HCT116 (cell line): Measurements from ENCODE around the gene IFRD2.

Source experiments
- ELF1 ChIP-seq: IDR thresholded peaks from 2 replicates; pipeline ENCODE4 v1.6.1; 2012; ENCODE audit warnings: low read depth, borderline replicate concordance
- JUND ChIP-seq: IDR thresholded peaks from 2 replicates; pipeline ENCODE4 v1.6.1; 2012
- POLR2A ChIP-seq: IDR thresholded peaks from 2 replicates; pipeline ENCODE4 v1.7.0; 2011; ENCODE audit warnings: borderline replicate concordance; ENCODE audit not compliant: insufficient read depth, insufficient read length; ENCODE audit errors: extremely low read depth
- POLR2AphosphoS5 ChIP-seq: IDR thresholded peaks from 2 replicates; pipeline ENCODE4 v1.6.1; 2011; ENCODE audit warnings: mild to moderate bottlenecking, low read depth, low read length, moderate library complexity
- RAD21 ChIP-seq: IDR thresholded peaks from 2 replicates; pipeline ENCODE4 v1.6.1; 2012; ENCODE audit warnings: low read depth, mild to moderate bottlenecking
- SP1 ChIP-seq: IDR thresholded peaks from 2 replicates; pipeline ENCODE4 v1.6.1; 2012; ENCODE audit warnings: low read depth
- SRF ChIP-seq: IDR thresholded peaks from 2 replicates; pipeline ENCODE4 v1.6.1; 2012; ENCODE audit warnings: low read depth
- TF ChIP-seq, protein P1 (sequence below), 3 experiments: fragments of 200-600 bp in 1 of 3; sonication (generic) in 1 of 3; IDR thresholded peaks in 2 of 3; conservative IDR thresholded peaks in 1 of 3; 2 replicates each; pipeline ENCODE4 v1.5.1; 2012 to 2017; ENCODE audit warnings: low read depth in 2 of 3, low read length in 2 of 3, antibody characterized with exemption in 1 of 3, borderline replicate concordance in 1 of 3, control low read depth in 1 of 3, mild to moderate bottlenecking in 1 of 3, mixed read lengths in 1 of 3, mixed run types in 1 of 3, moderate library complexity in 1 of 3; ENCODE audit not compliant: insufficient read depth in 1 of 3
- TF ChIP-seq, protein P2 (sequence below): IDR thresholded peaks from 2 replicates; pipeline ENCODE4 v1.6.1; 2012
- TF ChIP-seq, protein P3 (sequence below): IDR thresholded peaks from 2 replicates; pipeline ENCODE4 v1.6.1; 2012; ENCODE audit warnings: low read depth
- TF ChIP-seq, protein P4 (sequence below): IDR thresholded peaks from 2 replicates; pipeline ENCODE4 v1.6.1; 2011; ENCODE audit warnings: mild to moderate bottlenecking, low read length, moderate library complexity; ENCODE audit not compliant: insufficient replicate concordance; ENCODE audit errors: extremely low read depth

DNA sequence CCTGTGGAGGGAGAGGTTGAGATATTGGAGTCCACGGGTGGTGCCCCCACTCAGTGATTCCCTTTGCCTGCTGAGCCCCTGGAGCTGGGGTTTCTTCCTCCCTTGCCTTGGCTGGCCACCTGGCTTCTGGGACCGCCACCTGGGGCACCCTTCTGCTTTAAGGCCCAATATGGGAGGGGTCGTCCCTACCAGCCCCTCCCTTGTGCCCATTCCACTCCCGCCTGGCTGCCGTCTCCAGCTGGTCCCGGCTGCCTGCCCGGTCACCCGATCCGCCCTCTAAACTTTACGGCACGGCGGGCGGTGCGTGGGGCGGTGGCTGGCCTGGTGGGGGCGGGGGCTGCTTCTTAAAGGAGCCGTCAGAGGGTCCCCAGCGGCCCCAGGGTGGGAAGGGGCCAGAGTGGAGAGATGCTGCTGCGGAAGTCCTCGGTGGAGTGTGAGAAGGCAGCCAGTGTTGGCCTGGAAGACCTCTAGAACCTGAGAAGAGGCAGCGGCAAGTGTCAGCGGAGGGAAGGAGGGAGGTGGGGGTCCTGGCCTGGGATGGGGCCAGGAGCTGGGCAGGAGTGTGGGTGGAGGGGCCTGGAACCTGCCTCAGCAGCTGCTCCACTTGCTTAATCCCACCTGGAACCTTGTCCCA is 24.8 kb downstream of the IFRD2 start:
- TF ChIP-seq, protein P1, sequence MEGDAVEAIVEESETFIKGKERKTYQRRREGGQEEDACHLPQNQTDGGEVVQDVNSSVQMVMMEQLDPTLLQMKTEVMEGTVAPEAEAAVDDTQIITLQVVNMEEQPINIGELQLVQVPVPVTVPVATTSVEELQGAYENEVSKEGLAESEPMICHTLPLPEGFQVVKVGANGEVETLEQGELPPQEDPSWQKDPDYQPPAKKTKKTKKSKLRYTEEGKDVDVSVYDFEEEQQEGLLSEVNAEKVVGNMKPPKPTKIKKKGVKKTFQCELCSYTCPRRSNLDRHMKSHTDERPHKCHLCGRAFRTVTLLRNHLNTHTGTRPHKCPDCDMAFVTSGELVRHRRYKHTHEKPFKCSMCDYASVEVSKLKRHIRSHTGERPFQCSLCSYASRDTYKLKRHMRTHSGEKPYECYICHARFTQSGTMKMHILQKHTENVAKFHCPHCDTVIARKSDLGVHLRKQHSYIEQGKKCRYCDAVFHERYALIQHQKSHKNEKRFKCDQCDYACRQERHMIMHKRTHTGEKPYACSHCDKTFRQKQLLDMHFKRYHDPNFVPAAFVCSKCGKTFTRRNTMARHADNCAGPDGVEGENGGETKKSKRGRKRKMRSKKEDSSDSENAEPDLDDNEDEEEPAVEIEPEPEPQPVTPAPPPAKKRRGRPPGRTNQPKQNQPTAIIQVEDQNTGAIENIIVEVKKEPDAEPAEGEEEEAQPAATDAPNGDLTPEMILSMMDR (IDR thresholded peaks at IDR 0.05 in 2 of 3, conservative IDR thresholded peaks at IDR 0.05 in 1 of 3; ENCODE audit: borderline replicate concordance in 1 of 3, insufficient read depth in 1 of 3, low read depth in 2 of 3, low read length in 2 of 3) = no peak
- TF ChIP-seq, protein P2, sequence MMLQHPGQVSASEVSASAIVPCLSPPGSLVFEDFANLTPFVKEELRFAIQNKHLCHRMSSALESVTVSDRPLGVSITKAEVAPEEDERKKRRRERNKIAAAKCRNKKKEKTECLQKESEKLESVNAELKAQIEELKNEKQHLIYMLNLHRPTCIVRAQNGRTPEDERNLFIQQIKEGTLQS = no peak
- TF ChIP-seq JUND (no peak), POLR2AphosphoS5 (peak; percentile 77), RAD21 (no peak), POLR2A (no peak), SP1 (no peak), ELF1 (no peak), SRF (no peak)
- TF ChIP-seq, protein P3, sequence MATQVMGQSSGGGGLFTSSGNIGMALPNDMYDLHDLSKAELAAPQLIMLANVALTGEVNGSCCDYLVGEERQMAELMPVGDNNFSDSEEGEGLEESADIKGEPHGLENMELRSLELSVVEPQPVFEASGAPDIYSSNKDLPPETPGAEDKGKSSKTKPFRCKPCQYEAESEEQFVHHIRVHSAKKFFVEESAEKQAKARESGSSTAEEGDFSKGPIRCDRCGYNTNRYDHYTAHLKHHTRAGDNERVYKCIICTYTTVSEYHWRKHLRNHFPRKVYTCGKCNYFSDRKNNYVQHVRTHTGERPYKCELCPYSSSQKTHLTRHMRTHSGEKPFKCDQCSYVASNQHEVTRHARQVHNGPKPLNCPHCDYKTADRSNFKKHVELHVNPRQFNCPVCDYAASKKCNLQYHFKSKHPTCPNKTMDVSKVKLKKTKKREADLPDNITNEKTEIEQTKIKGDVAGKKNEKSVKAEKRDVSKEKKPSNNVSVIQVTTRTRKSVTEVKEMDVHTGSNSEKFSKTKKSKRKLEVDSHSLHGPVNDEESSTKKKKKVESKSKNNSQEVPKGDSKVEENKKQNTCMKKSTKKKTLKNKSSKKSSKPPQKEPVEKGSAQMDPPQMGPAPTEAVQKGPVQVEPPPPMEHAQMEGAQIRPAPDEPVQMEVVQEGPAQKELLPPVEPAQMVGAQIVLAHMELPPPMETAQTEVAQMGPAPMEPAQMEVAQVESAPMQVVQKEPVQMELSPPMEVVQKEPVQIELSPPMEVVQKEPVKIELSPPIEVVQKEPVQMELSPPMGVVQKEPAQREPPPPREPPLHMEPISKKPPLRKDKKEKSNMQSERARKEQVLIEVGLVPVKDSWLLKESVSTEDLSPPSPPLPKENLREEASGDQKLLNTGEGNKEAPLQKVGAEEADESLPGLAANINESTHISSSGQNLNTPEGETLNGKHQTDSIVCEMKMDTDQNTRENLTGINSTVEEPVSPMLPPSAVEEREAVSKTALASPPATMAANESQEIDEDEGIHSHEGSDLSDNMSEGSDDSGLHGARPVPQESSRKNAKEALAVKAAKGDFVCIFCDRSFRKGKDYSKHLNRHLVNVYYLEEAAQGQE = no peak
- TF ChIP-seq, protein P4, sequence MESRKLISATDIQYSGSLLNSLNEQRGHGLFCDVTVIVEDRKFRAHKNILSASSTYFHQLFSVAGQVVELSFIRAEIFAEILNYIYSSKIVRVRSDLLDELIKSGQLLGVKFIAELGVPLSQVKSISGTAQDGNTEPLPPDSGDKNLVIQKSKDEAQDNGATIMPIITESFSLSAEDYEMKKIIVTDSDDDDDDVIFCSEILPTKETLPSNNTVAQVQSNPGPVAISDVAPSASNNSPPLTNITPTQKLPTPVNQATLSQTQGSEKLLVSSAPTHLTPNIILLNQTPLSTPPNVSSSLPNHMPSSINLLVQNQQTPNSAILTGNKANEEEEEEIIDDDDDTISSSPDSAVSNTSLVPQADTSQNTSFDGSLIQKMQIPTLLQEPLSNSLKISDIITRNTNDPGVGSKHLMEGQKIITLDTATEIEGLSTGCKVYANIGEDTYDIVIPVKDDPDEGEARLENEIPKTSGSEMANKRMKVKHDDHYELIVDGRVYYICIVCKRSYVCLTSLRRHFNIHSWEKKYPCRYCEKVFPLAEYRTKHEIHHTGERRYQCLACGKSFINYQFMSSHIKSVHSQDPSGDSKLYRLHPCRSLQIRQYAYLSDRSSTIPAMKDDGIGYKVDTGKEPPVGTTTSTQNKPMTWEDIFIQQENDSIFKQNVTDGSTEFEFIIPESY = no peak
